CD4-positive, alpha-beta memory T cell (primary cell): Measurements from ENCODE around the gene RASGRP3. TPM values are rescaled to one million over a fixed set of nuclear protein-coding genes. Genes with fewer than 3 reads are reported as not detected.

Source experiments
- CTCF ChIA-PET: fragments of 350-600 bp; sonication (Branson Sonifier 250); formaldehyde crosslinking; loops from one replicate; lab custom pipeline; 2021; ENCODE audit warnings: inconsistent platforms; ENCODE audit not compliant: partially characterized antibody; lab: Charles Lee
- POLR2A ChIA-PET: fragments of 350-600 bp; sonication (Branson Sonifier 250); formaldehyde crosslinking; loops from one replicate; lab custom pipeline; 2021; ENCODE audit not compliant: partially characterized antibody; lab: Charles Lee
- DNase-seq, 5 donors: peaks; one replicate each; pipeline versions ENCODE4 v3.0.0 to v3.0.0-alpha.2; 2020 to 2022; ENCODE audit warnings: mixed read lengths in 1 of 5
- H3K27ac ChIP-seq: one replicate; pipeline ENCODE4 v1.7.0; 2013; ENCODE audit warnings: low read depth, low read length
- H3K27me3 ChIP-seq: 2 replicates; pipeline ENCODE4 v1.7.0; 2013; ENCODE audit warnings: mild to moderate bottlenecking, low read length, moderate library complexity; ENCODE audit not compliant: insufficient read depth
- H3K36me3 ChIP-seq: 2 replicates; pipeline ENCODE4 v1.7.0; 2013; ENCODE audit warnings: mild to moderate bottlenecking, low read length, moderate library complexity; ENCODE audit not compliant: insufficient read depth
- H3K4me1 ChIP-seq: 2 replicates; pipeline ENCODE4 v1.7.0; 2013; ENCODE audit warnings: mild to moderate bottlenecking, low read length, moderate library complexity; ENCODE audit not compliant: insufficient read depth
- H3K4me3 ChIP-seq, 2 donors: one replicate each; pipeline ENCODE4 v1.7.0; 2013; ENCODE audit warnings: low read length in 2 of 2, mild to moderate bottlenecking in 1 of 2
- H3K9me3 ChIP-seq, 2 donors: one replicate each; pipeline ENCODE4 v1.7.0; 2013; ENCODE audit warnings: low read length in 2 of 2, control low read depth in 1 of 2; ENCODE audit not compliant: control insufficient read depth in 1 of 2
- H3K27ac Mint-ChIP-seq, 7 donors: one replicate each; pipeline ENCODE4 v1.8.0; 2020 to 2021; ENCODE audit warnings: mixed read lengths in 7 of 7, mild to moderate bottlenecking in 6 of 7, inconsistent platforms in 3 of 7, moderate library complexity in 3 of 7
- H3K27me3 Mint-ChIP-seq, 2 donors: one replicate each; pipeline ENCODE4 v1.8.0; 2020 to 2021; ENCODE audit warnings: mixed read lengths in 2 of 2
- H3K36me3 Mint-ChIP-seq, 2 donors: one replicate each; pipeline ENCODE4 v1.8.0; 2020 to 2021; ENCODE audit warnings: mixed read lengths in 2 of 2, inconsistent platforms in 1 of 2, mild to moderate bottlenecking in 1 of 2
- H3K4me1 Mint-ChIP-seq, 4 donors: one replicate each; pipeline ENCODE4 v1.8.0; 2020 to 2021; ENCODE audit warnings: mixed read lengths in 4 of 4, mild to moderate bottlenecking in 1 of 4
- H3K4me3 Mint-ChIP-seq, 8 donors: one replicate each; pipeline ENCODE4 v1.8.0; 2020 to 2021; ENCODE audit warnings: mixed read lengths in 8 of 8, mild to moderate bottlenecking in 7 of 8, moderate library complexity in 6 of 8, inconsistent platforms in 3 of 8
- H3K9me3 Mint-ChIP-seq, 8 donors: one replicate each; pipeline ENCODE4 v1.8.0; 2020 to 2021; ENCODE audit warnings: mixed read lengths in 8 of 8, mild to moderate bottlenecking in 5 of 8, inconsistent platforms in 3 of 8, moderate library complexity in 1 of 8
- intact Hi-C: fragments of 100-400 bp; cut with micrococcal nuclease; formaldehyde crosslinking; loops from one replicate; pipeline ENCODE4 v1.15.1; 2023
- polyA plus RNA-seq, 2 donors: library from polyadenylated mRNA; unstranded; fragments of 300-500 nt; fragmentation: Illumina TruSeq; gene quantifications; one replicate each; pipeline ENCODE4 v1.2.3, GENCODE V29; 2021
- total RNA-seq, 2 experiments: library from RNA; stranded (reverse); gene quantifications; one replicate each; pipeline ENCODE4 v1.2.3, GENCODE V29; 2021

RASGRP3 gene
- total RNA-seq (1 to 10 TPM; 2.2 to 3.9 TPM), polyA plus RNA-seq (1 to 10 TPM; 3.1 to 3.4 TPM)

GRCh38 chr2:33476131-33476792 is at the start of gene RASGRP3:
RASGRP3 (plus strand) TSS chr2:33476649; CDS start chr2:33515137, 38,488 bp downstream.
- peaks cover 19 to 58% (median 31%) of the 10 kb centered on the region in 4 donors for H3K4me1 Mint-ChIP-seq
- DNase-seq = peak in 4 of 5 donors; percentile 79 to 84 (median 82)
- ChIA-PET CTCF (interaction anchor here (0.6 to 3.2 kb wide), 21 partner anchors 8 to 127 kb away, joined by 3 to 36 read pairs (median 5); partner anchors contain the start of gene FAM98A), POLR2A (interaction anchor here (0.7 to 3.2 kb wide), 11 partner anchors 9 to 1311 kb away, joined by 4 to 50 read pairs (median 4); partner anchors contain the start of genes FAM98A and SLC30A6)
- intact Hi-C loops = loop anchor here (2.0 to 5.0 kb wide), 2 partner anchors 847 to 1199 kb away; partner anchors contain the start of genes TTC27 and YIPF4
- peak within 1 kb of the TSS; percentile 93 to 99 (median 96) for H3K4me3 Mint-ChIP-seq
- H3K27me3 Mint-ChIP-seq = no peaks in the 10 kb centered on the region
- no peaks in the 10 kb centered on the region for H3K9me3 ChIP-seq
- H3K36me3 ChIP-seq = no peaks in the 10 kb centered on the region
- peak within 1 kb of the TSS; percentile 96 to 100 (median 98) for H3K27ac Mint-ChIP-seq
- peaks cover 25% of the 10 kb centered on the region for H3K4me1 ChIP-seq
- peak within 1 kb of the TSS; percentile 76 for H3K27ac ChIP-seq
- no peaks in the 10 kb centered on the region for H3K27me3 ChIP-seq
- no peaks in the 10 kb centered on the region for H3K9me3 Mint-ChIP-seq
- peaks cover 4 to 14% of the 10 kb centered on the region in 2 donors for H3K36me3 Mint-ChIP-seq
- peak within 1 kb of the TSS; percentile 91 to 94 for H3K4me3 ChIP-seq

- CTCF ChIA-PET = no interaction called here
- Histone ChIP-seq H3K36me3 (no peaks in the 10 kb centered on the region), H3K27me3 (no peaks in the 10 kb centered on the region), H3K4me3 (no peak overlapping the region), H3K4me1 (no peaks in the 10 kb centered on the region), H3K9me3 (no peaks in the 10 kb centered on the region), H3K27ac (no peak overlapping the region)
- no peaks in the 10 kb centered on the region for H3K4me1 Mint-ChIP-seq
- peaks cover 0 to 2% (median 0%) of the 10 kb centered on the region in 8 donors for H3K9me3 Mint-ChIP-seq
- peaks cover 1 to 5% of the 10 kb centered on the region in 2 donors for H3K27me3 Mint-ChIP-seq
- POLR2A ChIA-PET = no interaction called here
- H3K27ac Mint-ChIP-seq = no peak overlapping the region
- intact Hi-C loops = no loop called here
- DNase-seq = no peak
- no peak overlapping the region for H3K4me3 Mint-ChIP-seq
- no peaks in the 10 kb centered on the region for H3K36me3 Mint-ChIP-seq
These were observed 49.7 kb upstream of the RASGRP3 start for GRCh38 chr2:33426666-33427231.

- no peak overlapping the region for H3K27ac Mint-ChIP-seq
- intact Hi-C loops = no loop called here
- CTCF ChIA-PET = no interaction called here
These were observed 46.4 kb upstream of the RASGRP3 start for GRCh38 chr2:33430077-33430476.

GRCh38 chr2:33430856-33431255 is 45.6 kb upstream of the RASGRP3 start:
- Mint-ChIP-seq H3K27me3 (peaks cover 6 to 7% of the 10 kb centered on the region in 2 donors), H3K9me3 (peaks cover 0 to under 1% (median 0%) of the 10 kb centered on the region in 8 donors), H3K4me1 (no peaks in the 10 kb centered on the region), H3K4me3 (no peak overlapping the region), H3K27ac (no peak overlapping the region), H3K36me3 (no peaks in the 10 kb centered on the region)
- DNase-seq = no peak
- Histone ChIP-seq H3K36me3 (no peaks in the 10 kb centered on the region), H3K4me1 (no peaks in the 10 kb centered on the region), H3K27me3 (no peaks in the 10 kb centered on the region), H3K9me3 (no peaks in the 10 kb centered on the region), H3K4me3 (no peak overlapping the region), H3K27ac (no peak overlapping the region)
- ChIA-PET POLR2A (no interaction called here), CTCF (interaction anchor here (0.6 kb wide), 1 partner anchor 381 kb away, joined by 3 read pairs; no protein-coding TSS in a partner anchor)
- intact Hi-C loops = no loop called here

More at GRCh38 chr2:33430077-33430476, 46.4 kb upstream of the RASGRP3 start:
- Histone ChIP-seq H3K4me3 (no peak overlapping the region), H3K4me1 (no peaks in the 10 kb centered on the region), H3K27ac (no peak overlapping the region), H3K27me3 (no peaks in the 10 kb centered on the region), H3K9me3 (no peaks in the 10 kb centered on the region), H3K36me3 (no peaks in the 10 kb centered on the region)
- POLR2A ChIA-PET = no interaction called here
- DNase-seq = no peak
- no peak overlapping the region for H3K4me3 Mint-ChIP-seq
- H3K36me3 Mint-ChIP-seq = no peaks in the 10 kb centered on the region
- H3K27me3 Mint-ChIP-seq = peaks cover 6 to 7% of the 10 kb centered on the region in 2 donors
- H3K9me3 Mint-ChIP-seq = peaks cover 0 to 2% (median 0%) of the 10 kb centered on the region in 8 donors
- H3K4me1 Mint-ChIP-seq = no peaks in the 10 kb centered on the region

- ChIA-PET POLR2A (no interaction called here), CTCF (interaction anchor here (0.7 to 1.4 kb wide), 3 partner anchors 11 to 150 kb away, joined by 3 read pairs; no protein-coding TSS in a partner anchor)
- Mint-ChIP-seq H3K4me3 (no peak overlapping the region), H3K4me1 (no peaks in the 10 kb centered on the region), H3K27me3 (peaks cover 6 to 10% of the 10 kb centered on the region in 2 donors), H3K9me3 (no peaks in the 10 kb centered on the region), H3K36me3 (no peaks in the 10 kb centered on the region), H3K27ac (no peak overlapping the region)
- peaks cover 4% of the 10 kb centered on the region for H3K27me3 ChIP-seq
- intact Hi-C loops = no loop called here
- H3K4me3 ChIP-seq = no peak overlapping the region
- H3K27ac ChIP-seq = no peak overlapping the region
- no peaks in the 10 kb centered on the region for H3K4me1 ChIP-seq
- H3K36me3 ChIP-seq = no peaks in the 10 kb centered on the region
- no peak for DNase-seq
- H3K9me3 ChIP-seq = no peaks in the 10 kb centered on the region
These were observed 43.6 kb upstream of the RASGRP3 start for GRCh38 chr2:33432871-33433270.

- Histone ChIP-seq H3K4me1 (no peaks in the 10 kb centered on the region), H3K27ac (no peak overlapping the region), H3K36me3 (no peaks in the 10 kb centered on the region), H3K4me3 (no peak overlapping the region), H3K9me3 (no peaks in the 10 kb centered on the region), H3K27me3 (peaks cover 4% of the 10 kb centered on the region)
- H3K36me3 Mint-ChIP-seq = no peaks in the 10 kb centered on the region
- ChIA-PET CTCF (interaction anchor here (0.7 to 1.4 kb wide), 2 partner anchors 10 to 38 kb away, joined by 3 read pairs; no protein-coding TSS in a partner anchor), POLR2A (no interaction called here)
- H3K4me3 Mint-ChIP-seq = no peak overlapping the region
- no peak overlapping the region for H3K27ac Mint-ChIP-seq
- H3K4me1 Mint-ChIP-seq = no peaks in the 10 kb centered on the region
- no peak for DNase-seq
- H3K27me3 Mint-ChIP-seq = peaks cover 6 to 10% of the 10 kb centered on the region in 2 donors
- intact Hi-C loops = no loop called here
- H3K9me3 Mint-ChIP-seq = no peaks in the 10 kb centered on the region
These were observed 42.9 kb upstream of the RASGRP3 start for GRCh38 chr2:33433279-33434235.
